KBM-7 (cell line): ENCODE data around the gene ATL3.
"Not testable (repeated sequence)": the region's sequence is repeated elsewhere in the genome, so short reads cannot be mapped to it uniquely, and the experiment has no call there.

Experiments
- DNase-seq: peaks from one replicate; pipeline ENCODE4 v3.0.0-alpha.2; 2015
- in situ Hi-C: fragments of 300-500 bp; cut with MboI; formaldehyde crosslinking; loops from 2 replicates; pipeline ENCODE4 v1.14.3; 2020; ENCODE audit warnings: low sequenced_read_pairs, low pct_unique_long_range_greater_than_20kb, mixed read lengths

ATL3 gene

GRCh38 chr11:63635762-63636465 lies 35.3 kb downstream of the ATL3 start:
- in situ Hi-C loops, result no loop called here
- peak; percentile 74 for DNase-seq

GRCh38 chr11:63629426-63629825 lies 41.8 kb downstream of the ATL3 start:
- no peak for DNase-seq
- in situ Hi-C loops, result no loop called here

GRCh38 chr11:63623513-63624140 lies 47.5 kb downstream of the ATL3 start:
- no peak for DNase-seq
- in situ Hi-C loops, result no loop called here

GRCh38 chr11:63622323-63622722 lies 48.9 kb downstream of the ATL3 start:
- no peak for DNase-seq
- in situ Hi-C loops, result no loop called here

- in situ Hi-C loops, result no loop called here
Observed at GRCh38 chr11:63621071-63621470, 50.1 kb downstream of the ATL3 start.

GRCh38 chr11:63619967-63620366 lies 51.2 kb downstream of the ATL3 start:
- in situ Hi-C loops, result no loop called here
- DNase-seq, result no peak

More at GRCh38 chr11:63621071-63621470, 50.1 kb downstream of the ATL3 start:
- no peak for DNase-seq

- DNase-seq, in situ Hi-C loops: not testable (repeated sequence)
Observed at GRCh38 chr11:63617686-63618085, 53.5 kb downstream of the ATL3 start.

- no peak for DNase-seq
- in situ Hi-C loops, result no loop called here
Observed at GRCh38 chr11:63616953-63617352, 54.2 kb downstream of the ATL3 start.

- in situ Hi-C loops, result no loop called here
- DNase-seq, result no peak
Observed at GRCh38 chr11:63614136-63614671, 57.0 kb downstream of the ATL3 start, which contains the start of gene PLAAT3. PLAAT3 (minus strand) TSS chr11:63614433; CDS start chr11:63614014, 419 bp downstream.

- no peak for DNase-seq
- in situ Hi-C loops, result no loop called here
Observed at GRCh38 chr11:63613517-63614135, 57.5 kb downstream of the ATL3 start.

GRCh38 chr11:63612181-63612580 lies 59.0 kb downstream of the ATL3 start:
- in situ Hi-C loops, result no loop called here
- DNase-seq, result no peak

GRCh38 chr11:63611395-63611747 lies 59.8 kb downstream of the ATL3 start:
- no peak for DNase-seq
- in situ Hi-C loops, result no loop called here

GRCh38 chr11:63610604-63611394 lies 60.4 kb downstream of the ATL3 start:
- no peak for DNase-seq
- in situ Hi-C loops, result no loop called here

GRCh38 chr11:63609971-63610580 lies 61.1 kb downstream of the ATL3 start:
- in situ Hi-C loops, result no loop called here
- no peak for DNase-seq

GRCh38 chr11:63609536-63609935 lies 61.6 kb downstream of the ATL3 start:
- DNase-seq, result no peak
- in situ Hi-C loops, result no loop called here

- in situ Hi-C loops, result no loop called here
- DNase-seq, result no peak
Observed at GRCh38 chr11:63608353-63609345, 62.5 kb downstream of the ATL3 start.

- no peak for DNase-seq
- in situ Hi-C loops, result no loop called here
Observed at GRCh38 chr11:63603180-63603518, 68.0 kb downstream of the ATL3 start.
